HG03066 (cell line): ENCODE data around the gene GJB1.
"Not testable (repeated sequence)": the region's sequence is repeated elsewhere in the genome, so short reads cannot be mapped to it uniquely, and the experiment has no call there.

Experiments
- ATAC-seq: cut with Tn5 transposase; IDR thresholded peaks from one replicate; pipeline ENCODE4 v1.9.1; 2021; ENCODE audit warnings: low read depth; ENCODE audit not compliant: unreplicated experiment

GJB1 gene

GRCh38 chrX:71253253-71254091 lies 30.4 kb downstream of the GJB1 start:
- ATAC-seq, result no peak

- peak; percentile 58 for ATAC-seq
Observed at GRCh38 chrX:71254092-71254963, 31.3 kb downstream of the GJB1 start, which contains the start of gene ZMYM3. Gene ZMYM3 (minus strand): TSS chrX:71254140. CDS start chrX:71253255, 885 bp downstream.

GRCh38 chrX:71256051-71256450 lies 33.0 kb downstream of the GJB1 start:
- ATAC-seq, result no peak

GRCh38 chrX:71256856-71257255 lies 33.8 kb downstream of the GJB1 start:
- ATAC-seq, result no peak

GRCh38 chrX:71268624-71269023 lies 45.6 kb downstream of the GJB1 start:
- not testable (repeated sequence) for ATAC-seq

- no peak for ATAC-seq
Observed at GRCh38 chrX:71269801-71270395, 46.9 kb downstream of the GJB1 start.

GRCh38 chrX:71272313-71272712 lies 49.3 kb downstream of the GJB1 start:
- not testable (repeated sequence) for ATAC-seq
